GM19351 (cell line): ENCODE results near the gene AGPAT2.

Experiments
- ATAC-seq: cut with Tn5 transposase; IDR thresholded peaks from one replicate; pipeline ENCODE4 v1.9.1; 2021; ENCODE audit warnings: mild to moderate bottlenecking, moderate library complexity; ENCODE audit not compliant: unreplicated experiment

Gene AGPAT2

DNA sequence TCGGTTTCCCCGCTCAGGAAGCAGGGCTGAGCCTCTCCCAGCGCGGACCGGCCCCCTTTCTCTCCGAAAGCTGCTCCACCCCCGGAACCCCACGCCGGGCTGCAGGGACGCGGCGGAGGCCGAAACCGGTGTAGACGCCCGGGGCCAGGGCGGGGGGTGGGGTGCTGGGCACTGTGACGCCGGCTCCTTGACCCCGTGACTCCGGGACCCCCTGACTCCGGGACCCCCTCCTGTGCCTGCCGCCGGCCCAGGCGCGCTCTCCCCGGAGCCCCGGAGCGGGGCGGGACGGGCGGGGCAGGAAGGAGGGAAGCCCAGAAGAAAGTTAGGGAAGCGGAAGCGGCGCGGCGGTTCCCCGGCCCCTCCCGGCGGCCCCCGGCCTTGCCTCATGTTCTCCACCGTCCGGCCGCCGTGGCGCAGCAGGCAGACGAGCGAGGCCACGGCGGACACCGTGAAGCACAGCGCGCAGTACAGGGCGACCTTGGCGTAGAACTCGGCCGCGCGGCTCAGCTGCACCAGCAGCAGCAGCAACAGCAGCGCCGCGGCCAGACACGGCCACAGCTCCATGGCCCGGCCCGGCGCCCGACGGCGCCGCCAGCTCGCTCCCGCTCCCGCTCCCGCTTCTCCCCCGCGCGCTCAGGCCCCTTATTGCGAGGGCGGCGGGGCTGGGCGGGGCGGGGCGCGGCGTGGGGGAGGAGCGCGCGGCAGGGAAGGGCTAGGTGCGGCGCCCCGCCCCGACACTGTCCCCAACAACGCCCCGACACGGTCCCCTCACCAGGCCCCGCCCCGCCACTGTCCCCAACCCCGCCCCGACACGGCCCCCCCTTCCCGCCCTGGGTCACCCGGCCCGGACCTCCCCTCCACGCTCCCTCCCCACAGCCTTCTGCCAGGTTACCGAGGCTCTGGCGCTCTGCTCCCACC lies at the start of gene AGPAT2:
Gene AGPAT2 (minus strand): TSS at position 664 of the 918 bp plus-strand sequence. CDS start 100 bp downstream, at position 564.
- peak; percentile 57 for ATAC-seq

GRCh38 chr9:136735812-136736480 lies 48.7 kb upstream of the AGPAT2 start:
- no peak for ATAC-seq

GRCh38 chr9:136734837-136735496 lies 47.7 kb upstream of the AGPAT2 start:
- ATAC-seq, result no peak

GRCh38 chr9:136733611-136734010 lies 46.4 kb upstream of the AGPAT2 start:
- no peak for ATAC-seq

DNA sequence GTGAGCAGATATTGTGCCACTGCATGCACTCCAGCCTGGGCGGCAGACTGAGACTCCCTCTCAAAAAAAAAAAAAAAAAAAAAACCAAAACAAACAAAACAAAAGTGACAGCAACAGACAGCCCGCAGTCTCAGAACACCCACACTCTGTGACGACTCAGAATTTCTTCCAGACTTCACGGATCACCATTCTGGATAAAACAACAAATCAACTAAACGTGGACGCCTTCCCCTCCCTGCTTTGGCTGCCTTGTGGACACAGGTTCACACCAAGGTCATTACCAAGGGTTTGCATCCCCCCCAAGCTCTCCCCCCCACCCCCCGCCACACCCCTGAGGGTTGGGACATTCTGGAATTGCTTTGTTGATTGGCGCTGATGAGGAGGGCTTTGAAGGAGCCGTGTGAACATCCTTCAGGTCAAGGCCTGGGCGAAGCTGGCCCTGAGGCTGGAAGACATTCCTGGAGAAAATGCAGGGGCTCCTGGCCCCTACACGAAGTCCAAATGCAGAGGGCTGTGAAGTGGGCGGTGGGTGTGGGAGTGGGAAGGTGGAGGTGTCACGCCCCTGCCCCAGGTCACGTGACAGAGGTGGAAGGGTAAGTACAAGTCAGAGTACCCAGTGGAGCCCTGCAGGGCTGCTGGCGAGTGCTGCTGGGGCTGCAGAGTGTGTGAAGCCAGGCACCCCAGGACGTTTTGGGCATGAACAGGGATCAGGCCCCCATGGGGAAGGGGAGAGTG lies 45.4 kb upstream of the AGPAT2 start:
- no peak for ATAC-seq

GRCh38 chr9:136729926-136730325 lies 42.7 kb upstream of the AGPAT2 start:
- ATAC-seq, result no peak

GRCh38 chr9:136729144-136729543 lies 41.9 kb upstream of the AGPAT2 start:
- no peak for ATAC-seq

DNA sequence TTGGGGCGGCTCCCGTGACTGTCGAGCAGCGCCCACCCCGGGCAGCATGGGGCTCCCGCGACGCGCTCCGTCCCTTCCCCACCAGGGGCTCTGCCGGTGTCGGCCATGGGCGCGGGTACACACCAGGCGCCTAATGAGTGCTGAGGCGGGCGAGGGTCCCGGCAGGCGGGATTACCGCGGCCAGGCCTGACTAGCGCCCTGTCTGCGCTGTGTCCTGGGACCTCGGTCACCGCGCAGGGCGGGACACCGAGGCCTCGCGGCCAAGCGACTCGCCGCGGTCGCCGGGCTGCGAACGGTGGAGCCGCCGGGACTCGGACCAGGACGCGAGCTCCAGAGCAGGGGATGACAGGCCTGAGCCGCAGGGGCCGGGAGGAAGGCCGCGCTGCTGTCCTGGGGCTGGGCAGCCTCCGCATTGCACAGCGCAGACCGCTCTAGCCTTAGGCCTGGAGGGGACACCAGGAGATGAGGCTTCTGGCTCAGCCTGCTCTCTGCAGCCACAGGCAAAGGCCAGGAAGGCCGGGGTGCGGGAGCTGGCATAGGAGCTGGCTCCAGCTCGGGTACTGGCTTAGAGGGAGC lies 41.4 kb upstream of the AGPAT2 start:
- ATAC-seq, result peak; percentile 26

DNA sequence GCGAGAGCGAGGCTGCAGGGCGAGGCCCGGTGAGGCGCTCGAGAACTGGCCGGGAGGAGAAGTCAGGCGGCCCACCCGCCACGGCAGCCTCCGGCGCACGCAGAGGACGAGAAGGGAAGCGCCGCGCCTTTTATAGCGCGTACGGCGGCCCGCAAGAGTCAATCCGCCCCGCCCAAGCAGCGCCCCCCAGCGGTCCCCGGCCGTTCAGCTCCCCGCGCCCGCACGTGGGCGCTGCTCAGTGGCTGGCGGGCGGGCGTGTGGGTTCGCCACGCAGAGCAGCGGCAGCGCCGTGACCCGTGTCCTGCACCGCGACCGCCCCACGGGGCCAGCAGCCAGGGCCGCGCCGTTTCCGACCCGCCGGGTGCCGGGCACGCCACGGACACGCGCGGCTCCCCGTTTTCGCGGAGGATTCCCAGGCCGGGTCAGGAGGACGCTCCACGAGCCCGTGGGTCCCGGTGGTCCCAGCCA lies 40.9 kb upstream of the AGPAT2 start:
- ATAC-seq, result peak; percentile 64

DNA sequence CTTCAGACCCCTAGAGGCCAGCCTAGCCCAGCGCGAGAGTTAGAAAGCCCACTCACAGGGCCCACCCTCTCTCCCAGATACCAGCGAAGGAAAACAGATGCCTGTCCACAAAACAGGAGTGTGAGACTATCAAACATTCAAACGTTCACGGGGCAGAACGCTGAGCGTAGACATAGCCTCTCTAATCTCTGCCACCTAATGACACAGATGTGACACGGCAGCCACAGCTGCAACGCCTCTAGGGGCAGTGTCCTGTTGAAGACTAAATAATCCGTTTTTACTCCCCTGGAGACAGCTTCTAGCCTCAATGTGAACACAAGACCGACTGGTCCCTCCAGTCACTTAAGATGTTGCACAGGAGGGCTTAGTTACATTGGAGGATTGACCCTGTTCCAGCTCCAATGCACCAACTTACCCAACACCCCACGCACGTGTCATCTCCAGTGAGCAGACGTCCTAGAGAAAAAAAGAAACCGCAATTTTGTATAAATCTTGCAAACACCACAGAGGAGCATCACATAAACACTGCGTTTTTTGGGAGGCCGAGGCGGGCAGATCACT lies 39.5 kb upstream of the AGPAT2 start:
- no peak for ATAC-seq

- no peak for ATAC-seq
Observed at GRCh38 chr9:136726118-136726517, 38.9 kb upstream of the AGPAT2 start.

DNA sequence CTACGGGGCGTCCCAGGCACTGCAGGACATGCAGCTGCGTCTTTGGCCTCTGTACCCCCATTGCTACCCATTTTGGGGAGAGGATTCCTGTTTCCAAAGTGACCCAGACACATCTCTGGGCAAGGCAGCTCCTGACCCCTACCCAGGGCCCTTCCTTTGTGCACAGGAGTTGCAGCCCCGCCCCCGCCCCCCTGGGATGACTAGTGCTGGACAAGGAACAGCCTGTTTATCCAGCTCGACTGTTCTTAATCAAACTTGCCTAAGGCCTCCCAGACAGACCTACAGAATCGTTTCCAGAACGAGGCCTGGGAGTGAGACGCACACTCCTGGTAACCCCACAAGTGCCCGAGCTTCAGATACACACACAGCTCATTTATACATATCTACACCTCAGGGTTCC lies 38.4 kb upstream of the AGPAT2 start:
- no peak for ATAC-seq

DNA sequence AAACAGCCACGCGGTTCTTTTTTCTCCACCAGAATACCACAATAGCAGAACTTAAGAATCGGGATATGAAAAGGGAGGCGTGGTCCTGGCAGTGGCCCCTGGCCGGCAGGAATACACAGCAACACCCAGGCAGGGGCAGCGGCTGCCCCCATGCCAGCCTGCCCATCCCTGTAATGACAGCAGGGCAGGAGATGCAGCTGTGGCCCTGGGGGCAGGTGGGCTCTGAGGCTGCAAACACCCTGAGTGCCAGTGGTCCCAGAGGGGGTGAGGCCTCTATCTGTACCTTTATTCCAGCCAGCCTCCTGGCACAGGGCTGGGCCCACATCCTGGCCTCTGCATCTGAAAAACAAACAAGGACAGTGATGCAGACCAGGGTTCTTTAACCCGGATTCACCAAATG lies 37.5 kb upstream of the AGPAT2 start:
- no peak for ATAC-seq

DNA sequence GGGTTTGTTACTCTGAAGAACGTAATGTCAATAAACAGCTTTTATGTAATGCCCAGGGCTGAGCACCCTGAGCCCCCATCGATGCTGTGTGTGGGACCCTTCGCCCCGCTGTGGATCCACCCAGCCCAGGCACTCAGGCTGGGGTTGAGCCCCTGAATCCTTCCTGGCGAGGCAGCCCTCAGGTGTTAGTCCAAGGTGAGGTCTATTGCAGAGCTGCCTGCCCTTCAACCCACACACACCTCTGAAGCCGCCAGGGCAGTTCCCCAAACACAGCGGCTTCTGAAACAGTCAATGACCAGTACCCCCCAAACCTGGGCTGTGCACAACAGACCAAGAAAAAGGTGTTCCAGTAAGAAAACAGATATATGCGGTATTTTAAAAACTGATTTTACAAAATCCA lies 36.7 kb upstream of the AGPAT2 start:
- ATAC-seq, result no peak

DNA sequence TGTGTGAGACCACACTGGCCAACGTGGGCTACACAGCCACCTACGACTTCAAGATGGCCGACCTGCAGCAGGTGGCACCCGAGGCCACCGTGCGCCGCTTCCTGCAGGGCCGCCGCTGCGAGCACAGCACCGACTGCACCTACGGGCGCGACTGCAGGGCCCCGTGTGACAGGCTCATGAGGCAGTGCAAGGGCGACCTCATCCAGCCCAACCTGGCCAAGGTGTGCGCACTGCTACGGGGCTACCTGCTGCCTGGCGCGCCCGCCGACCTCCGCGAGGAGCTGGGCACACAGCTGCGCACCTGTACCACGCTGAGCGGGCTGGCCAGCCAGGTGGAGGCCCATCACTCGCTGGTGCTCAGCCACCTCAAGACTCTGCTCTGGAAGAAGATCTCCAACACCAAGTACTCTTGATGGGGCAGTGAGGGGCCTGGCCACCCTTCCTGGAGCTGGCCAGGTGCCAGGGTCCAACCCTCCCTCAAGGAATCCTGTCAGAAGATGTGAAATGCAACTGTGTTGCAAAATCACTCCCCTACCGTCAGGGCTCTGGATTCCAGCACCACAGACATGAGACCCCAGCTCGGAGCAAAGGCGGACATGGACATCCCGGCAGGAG lies 36.2 kb upstream of the AGPAT2 start:
- ATAC-seq, result no peak

DNA sequence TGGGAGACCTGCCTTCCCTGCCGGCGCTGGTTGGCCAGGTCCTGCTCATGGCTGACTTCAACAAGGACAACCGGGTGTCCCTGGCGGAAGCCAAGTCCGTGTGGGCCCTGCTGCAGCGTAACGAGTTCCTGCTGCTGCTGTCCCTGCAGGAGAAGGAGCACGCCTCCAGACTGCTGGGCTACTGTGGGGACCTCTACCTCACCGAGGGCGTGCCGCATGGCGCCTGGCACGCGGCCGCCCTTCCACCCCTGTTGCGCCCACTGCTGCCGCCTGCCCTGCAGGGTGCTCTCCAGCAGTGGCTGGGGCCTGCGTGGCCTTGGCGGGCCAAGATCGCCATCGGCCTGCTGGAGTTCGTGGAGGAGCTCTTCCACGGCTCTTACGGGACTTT lies 35.7 kb upstream of the AGPAT2 start:
- no peak for ATAC-seq

DNA sequence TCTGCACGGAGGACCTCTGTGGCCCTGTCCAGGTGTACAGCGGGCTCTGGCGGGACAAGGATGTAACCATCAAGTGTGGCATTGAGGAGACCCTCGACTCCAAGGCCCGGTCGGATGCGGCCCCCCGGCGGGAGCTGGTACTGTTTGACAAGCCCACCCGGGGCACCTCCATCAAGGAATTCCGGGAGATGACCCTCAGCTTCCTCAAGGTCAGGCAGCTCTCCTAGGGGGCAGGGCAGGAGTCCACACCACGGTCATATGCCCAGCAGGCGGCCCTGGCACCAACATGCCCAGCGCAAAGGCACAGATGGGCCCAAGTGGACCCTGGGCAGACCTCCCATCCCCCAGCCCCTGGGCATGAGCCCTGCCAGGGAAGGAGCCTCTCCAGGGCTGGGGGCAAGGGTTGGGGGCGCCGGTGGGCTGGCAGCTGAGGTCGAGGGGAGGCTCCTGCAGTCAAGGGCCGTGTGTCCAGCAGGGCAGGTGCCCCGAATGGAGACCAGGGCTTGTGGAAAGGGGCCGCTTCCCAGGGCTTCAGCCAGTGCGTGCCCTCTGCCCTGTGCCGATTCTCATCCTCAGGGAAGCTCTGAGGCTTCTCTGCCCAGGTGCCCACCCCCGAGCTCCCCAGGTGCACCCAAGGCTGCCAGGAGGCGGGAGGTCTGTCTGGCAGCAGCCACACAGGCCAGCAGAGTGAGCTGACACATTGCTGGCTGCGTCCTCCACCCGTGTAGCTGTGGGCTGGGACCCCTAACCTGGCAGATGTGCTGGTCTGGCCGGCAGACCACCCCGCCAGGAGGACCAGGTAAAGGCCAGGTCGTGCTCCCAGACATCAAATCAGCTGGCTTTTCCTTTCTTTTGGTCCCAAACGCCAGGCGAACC lies 35.1 kb upstream of the AGPAT2 start:
- no peak for ATAC-seq

- ATAC-seq, result no peak
Observed at GRCh38 chr9:136721339-136722092, 34.3 kb upstream of the AGPAT2 start.
